GM12878 (cell line): ENCODE results near the gene PPP3CA.

Source experiments
- CTCF ChIP-seq, 3 experiments: IDR thresholded peaks in 2 of 3; conservative IDR thresholded peaks in 1 of 3; 2 replicates each; pipeline ENCODE4 v1.5.1; 2011; ENCODE audit warnings: low read depth in 3 of 3, low read length in 3 of 3, mild to moderate bottlenecking in 3 of 3, control low read depth in 2 of 3, moderate library complexity in 2 of 3, inconsistent platforms in 1 of 3, mixed read lengths in 1 of 3; ENCODE audit not compliant: control insufficient read depth in 2 of 3, insufficient read depth in 1 of 3; ENCODE audit errors: extremely low read depth in 1 of 3
- EP300 ChIP-seq, 2 experiments: fragments of 150-350 bp in 1 of 2; IDR thresholded peaks; 2 replicates each; pipeline ENCODE4 v1.6.1; 2011 to 2012; ENCODE audit warnings: low read depth in 2 of 2, low read length in 2 of 2, borderline replicate concordance in 1 of 2, improper control_type of control experiment in 1 of 2, inconsistent platforms in 1 of 2; ENCODE audit not compliant: control insufficient read depth in 1 of 2
- ETV6 ChIP-seq, 2 experiments: fragments of 450-650 bp in 1 of 2; IDR thresholded peaks in 1 of 2; conservative IDR thresholded peaks in 1 of 2; 2 replicates each; pipeline ENCODE4 v1.6.1; 2014; ENCODE audit warnings: antibody characterized with exemption in 1 of 2, borderline replicate concordance in 1 of 2, low read depth in 1 of 2, mild to moderate bottlenecking in 1 of 2, moderate library complexity in 1 of 2
- IRF3 ChIP-seq: fragments of 450-650 bp; IDR thresholded peaks from 2 replicates; pipeline ENCODE4 v1.6.1; 2014; ENCODE audit warnings: mild to moderate bottlenecking
- KDM1A ChIP-seq: fragments of 200-600 bp; sonication (generic); IDR thresholded peaks from 2 replicates; pipeline ENCODE4 v1.6.1; 2016; ENCODE audit warnings: borderline replicate concordance
- LARP7 ChIP-seq: fragments of 450-650 bp; IDR thresholded peaks from 2 replicates; pipeline ENCODE4 v1.6.1; 2017; ENCODE audit warnings: mild to moderate bottlenecking
- NR2F1 ChIP-seq: fragments of 450-650 bp; conservative IDR thresholded peaks from 2 replicates; pipeline ENCODE4 v1.6.1; 2017; ENCODE audit warnings: mild to moderate bottlenecking
- POLR2AphosphoS5 ChIP-seq: IDR thresholded peaks from 2 replicates; pipeline ENCODE4 v1.6.1; 2011; ENCODE audit warnings: mild to moderate bottlenecking, low read length, inconsistent platforms
- RAD51 ChIP-seq: fragments of 450-650 bp; IDR thresholded peaks from 2 replicates; pipeline ENCODE4 v1.6.1; 2016; ENCODE audit warnings: moderate library complexity, mild to moderate bottlenecking, inconsistent platforms
- SMAD1 ChIP-seq: fragments of 450-650 bp; IDR thresholded peaks from 2 replicates; pipeline ENCODE4 v1.6.1; 2018; ENCODE audit warnings: mild to moderate bottlenecking, low read depth; ENCODE audit not compliant: partially characterized antibody
- SREBF1 ChIP-seq: IDR thresholded peaks from 2 replicates; pipeline ENCODE4 v1.6.1; 2012; ENCODE audit warnings: mild to moderate bottlenecking, low read length

DNA sequence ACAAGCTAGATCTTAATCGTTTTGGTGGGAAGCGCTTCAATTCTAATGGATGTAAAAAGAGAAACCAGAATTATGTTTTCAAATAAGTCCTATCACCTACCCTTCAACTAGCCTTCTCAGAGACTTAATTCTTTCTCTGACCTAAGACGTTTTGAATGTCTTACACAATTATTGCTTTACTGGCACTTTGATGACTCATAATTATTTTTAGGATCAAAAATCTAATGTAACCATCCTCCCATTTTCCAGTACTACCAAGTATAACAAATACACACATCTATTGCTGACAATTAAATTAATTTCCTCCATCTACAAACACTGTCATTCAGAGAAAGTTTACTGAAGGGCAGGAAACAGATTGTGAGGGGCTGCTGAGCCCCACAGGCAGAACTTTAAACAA, 108.6 kb downstream of the PPP3CA start:
- TF ChIP-seq CTCF (IDR thresholded peaks at IDR 0.05 in 2 of 3, conservative IDR thresholded peaks at IDR 0.05 in 1 of 3; ENCODE audit: control insufficient read depth in 2 of 3, extremely low read depth in 1 of 3, insufficient read depth in 1 of 3, low read depth in 3 of 3, low read length in 3 of 3) (no peak), EP300 (IDR thresholded peaks at IDR 0.05; ENCODE audit: borderline replicate concordance in 1 of 2, control insufficient read depth in 1 of 2, low read depth in 2 of 2, low read length in 2 of 2) (no peak), RAD51 (no peak), SREBF1 (no peak), POLR2AphosphoS5 (no peak), NR2F1 (no peak), KDM1A (no peak), SMAD1 (no peak), LARP7 (no peak), IRF3 (no peak), ETV6 (conservative IDR thresholded peaks at IDR 0.05 in 1 of 2, IDR thresholded peaks at IDR 0.05 in 1 of 2; ENCODE audit: borderline replicate concordance in 1 of 2, low read depth in 1 of 2) (no peak)
